Activated CD4-positive, alpha-beta memory T cell treated with anti-CD3 and anti-CD28 coated beads, Interleukin-2, amount 10 ng/mL, durations not matched to agents 7 days and 5 days (primary cell): ENCODE results near the gene TCEA2. TPM values are rescaled to one million over a fixed set of nuclear protein-coding genes. Genes with fewer than 3 reads are reported as not detected.

Experiments used
- CTCF ChIA-PET: fragments of 350-600 bp; sonication (Branson Sonifier 250); formaldehyde crosslinking; loops from one replicate; lab custom pipeline; 2021; ENCODE audit warnings: antibody characterized with exemption, inconsistent platforms; lab: Charles Lee
- POLR2A ChIA-PET: fragments of 350-600 bp; sonication (Branson Sonifier 250); formaldehyde crosslinking; loops from one replicate; lab custom pipeline; 2021; ENCODE audit warnings: antibody characterized with exemption; lab: Charles Lee
- DNase-seq: peaks from one replicate; pipeline ENCODE4 v3.0.0-alpha.2; 2020
- H3K27ac Mint-ChIP-seq: one replicate; pipeline ENCODE4 v1.8.0; 2021; ENCODE audit warnings: mild to moderate bottlenecking, mixed read lengths
- H3K27me3 Mint-ChIP-seq: one replicate; pipeline ENCODE4 v1.8.0; 2021; ENCODE audit warnings: mixed read lengths
- H3K36me3 Mint-ChIP-seq: one replicate; pipeline ENCODE4 v1.8.0; 2021; ENCODE audit warnings: low read depth, mixed read lengths
- H3K4me1 Mint-ChIP-seq: one replicate; pipeline ENCODE4 v1.8.0; 2021; ENCODE audit warnings: mixed read lengths
- H3K4me3 Mint-ChIP-seq: one replicate; pipeline ENCODE4 v1.8.0; 2021; ENCODE audit warnings: mild to moderate bottlenecking, mixed read lengths
- H3K9me3 Mint-ChIP-seq: one replicate; pipeline ENCODE4 v1.8.0; 2021; ENCODE audit warnings: mixed read lengths
- total RNA-seq, 2 experiments: library from RNA; stranded (reverse); gene quantifications; one replicate each; pipeline ENCODE4 v1.2.3, GENCODE V29; 2021

The TCEA2 gene
- total RNA-seq, 2 experiments from 2014 or later: 66.3 to 74.1 TPM

DNA sequence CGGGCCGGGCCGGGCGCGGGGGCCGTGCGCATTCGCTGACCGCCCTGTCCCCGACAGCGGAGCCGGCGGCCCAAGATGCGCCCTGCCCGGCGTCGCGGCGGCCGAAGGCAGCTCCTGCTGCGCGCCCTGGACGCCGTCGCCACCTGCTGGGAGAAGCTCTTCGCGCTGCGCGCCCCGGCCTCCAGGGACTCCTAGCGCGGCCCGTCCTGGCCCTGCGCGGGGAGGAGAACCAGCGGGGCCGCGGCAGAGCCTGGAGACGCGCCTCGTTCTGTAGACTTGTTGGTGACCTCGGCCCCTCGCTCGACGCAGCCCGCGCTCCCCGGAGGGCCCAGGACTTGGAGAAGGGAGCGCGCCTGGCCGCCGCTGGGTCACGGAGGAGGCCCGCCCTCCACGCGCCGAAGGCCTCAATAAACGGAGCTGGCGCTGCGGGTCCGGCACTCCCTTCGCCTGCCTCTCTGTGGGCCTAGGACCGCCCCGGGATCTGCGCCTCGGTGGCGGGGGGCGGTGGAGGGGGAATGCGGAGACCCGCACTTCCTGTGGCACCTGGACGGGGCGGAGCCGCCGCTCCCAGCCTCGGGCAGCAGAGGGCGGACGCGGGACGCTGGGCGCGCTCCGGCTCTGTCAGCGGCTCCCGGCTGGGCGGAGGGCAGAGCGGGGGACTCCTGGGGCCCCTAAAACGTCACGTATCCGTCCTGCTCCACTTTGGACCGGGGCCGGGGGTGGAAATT, 24.3 kb upstream of the TCEA2 start:
- ChIA-PET POLR2A (interaction anchor here (1.0 to 7.2 kb wide), 20 partner anchors 12 to 518 kb away, joined by 3 to 83 read pairs (median 5); partner anchors contain the start of genes LKAAEAR1, OPRL1, PPDPF and PRPF6), CTCF (interaction anchor here (0.6 to 6.8 kb wide), 32 partner anchors 8 to 518 kb away, joined by 3 to 117 read pairs (median 6); partner anchors contain the start of genes ARFRP1, LKAAEAR1, OPRL1 and PPDPF)
- Mint-ChIP-seq H3K4me3 (peak overlapping the region; percentile 68), H3K27me3 (peaks cover 5% of the 10 kb centered on the region), H3K9me3 (no peaks in the 10 kb centered on the region), H3K4me1 (peaks cover 68% of the 10 kb centered on the region), H3K27ac (peak overlapping the region; percentile 35), H3K36me3 (peaks cover 10% of the 10 kb centered on the region)
- DNase-seq: peak; percentile 84

DNA sequence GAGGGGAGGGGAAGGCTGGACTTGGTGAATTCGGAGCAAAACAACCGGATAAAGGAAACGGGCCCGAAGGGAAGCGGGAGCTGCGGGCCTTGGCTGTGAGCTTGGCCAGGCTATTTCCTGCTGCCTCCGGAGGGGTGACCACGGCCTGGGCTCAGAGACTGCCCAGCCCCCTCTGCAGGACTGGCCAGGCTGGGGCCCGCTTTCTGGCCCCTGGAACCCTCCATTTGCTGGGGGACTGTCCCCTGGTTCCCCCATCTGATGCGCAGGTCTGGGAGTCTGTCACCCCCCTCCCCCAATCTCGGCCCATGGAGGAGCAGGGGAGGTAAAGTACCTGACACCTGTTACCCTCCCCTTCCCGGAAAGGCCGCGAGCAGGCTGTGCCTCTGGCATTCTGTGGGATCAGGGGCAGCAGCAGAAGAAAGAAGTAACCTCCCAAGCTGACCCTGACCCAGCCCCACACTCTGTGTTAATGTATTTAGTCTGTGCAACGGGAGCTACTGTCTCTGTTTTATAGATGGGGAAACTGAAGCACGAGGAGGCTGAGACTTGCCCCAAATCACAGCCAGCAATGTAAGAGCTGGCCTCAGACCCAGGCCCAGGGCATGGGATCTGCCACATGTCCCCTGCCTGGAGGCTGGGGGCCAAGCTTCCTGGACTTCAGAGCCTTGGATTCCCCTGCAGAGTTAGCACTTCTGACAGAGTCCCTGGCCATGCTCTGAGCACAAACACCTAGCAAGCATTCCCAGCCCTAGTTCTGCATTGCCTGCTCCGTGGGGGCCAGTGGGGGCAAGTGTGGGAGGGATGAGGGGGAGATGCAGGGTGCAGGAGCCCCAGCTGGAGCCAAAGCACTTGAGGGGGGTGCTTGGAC, 23.5 kb upstream of the TCEA2 start:
- Mint-ChIP-seq H3K36me3 (peaks cover 2% of the 10 kb centered on the region), H3K27me3 (peaks cover 10% of the 10 kb centered on the region), H3K4me3 (peak overlapping the region; percentile 68), H3K4me1 (peaks cover 65% of the 10 kb centered on the region), H3K9me3 (no peaks in the 10 kb centered on the region), H3K27ac (peak overlapping the region; percentile 40)
- DNase-seq: no peak
- ChIA-PET POLR2A (interaction anchor here (1.0 to 7.2 kb wide), 17 partner anchors 11 to 519 kb away, joined by 3 to 83 read pairs (median 7); partner anchors contain the start of genes LKAAEAR1, OPRL1, PPDPF and PRPF6), CTCF (interaction anchor here (0.6 to 6.8 kb wide), 25 partner anchors 9 to 519 kb away, joined by 3 to 117 read pairs (median 6); partner anchors contain the start of genes ARFRP1, LKAAEAR1, OPRL1 and PPDPF)

DNA sequence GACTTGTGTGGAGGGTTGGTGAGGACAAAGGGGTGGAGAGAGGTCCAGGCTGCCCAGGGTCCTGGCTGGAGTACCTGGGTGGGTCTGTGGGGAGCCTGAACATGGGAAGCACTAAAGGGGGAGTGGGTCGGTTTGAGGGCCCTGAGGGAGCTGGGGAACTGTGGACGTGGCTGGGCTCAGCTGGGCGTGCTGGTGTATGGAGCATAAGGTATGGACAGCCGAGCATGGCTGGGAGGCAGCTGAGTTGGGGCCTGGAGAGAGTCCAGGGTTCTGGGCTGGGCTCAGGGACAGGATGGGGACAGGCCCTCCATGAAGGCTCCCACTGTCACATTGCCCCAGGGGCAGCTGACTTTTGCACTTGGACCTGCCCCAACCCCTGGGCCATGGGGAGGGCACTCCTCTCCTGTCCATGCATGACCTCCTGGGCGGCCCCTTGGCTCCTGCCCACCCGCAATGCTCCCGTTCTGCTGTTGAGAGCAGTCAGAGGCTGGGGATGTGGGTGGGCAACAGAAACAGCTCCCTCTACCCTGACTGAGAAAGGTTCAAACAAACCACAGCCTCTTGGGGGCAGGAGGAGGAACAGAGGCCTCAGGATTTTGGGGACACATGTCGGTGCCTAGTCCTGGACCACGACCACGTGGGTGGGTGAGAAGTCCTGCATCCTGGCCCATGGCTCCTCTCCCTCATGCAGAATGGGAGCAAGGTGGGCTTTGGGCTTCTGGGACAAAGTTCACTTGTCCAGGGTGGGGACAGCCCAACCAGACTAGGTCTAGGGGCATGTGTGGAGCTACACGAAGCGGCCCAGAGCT, 22.6 kb upstream of the TCEA2 start:
- no peaks in the 10 kb centered on the region for H3K9me3 Mint-ChIP-seq
- H3K4me1 Mint-ChIP-seq: peaks cover 59% of the 10 kb centered on the region

DNA sequence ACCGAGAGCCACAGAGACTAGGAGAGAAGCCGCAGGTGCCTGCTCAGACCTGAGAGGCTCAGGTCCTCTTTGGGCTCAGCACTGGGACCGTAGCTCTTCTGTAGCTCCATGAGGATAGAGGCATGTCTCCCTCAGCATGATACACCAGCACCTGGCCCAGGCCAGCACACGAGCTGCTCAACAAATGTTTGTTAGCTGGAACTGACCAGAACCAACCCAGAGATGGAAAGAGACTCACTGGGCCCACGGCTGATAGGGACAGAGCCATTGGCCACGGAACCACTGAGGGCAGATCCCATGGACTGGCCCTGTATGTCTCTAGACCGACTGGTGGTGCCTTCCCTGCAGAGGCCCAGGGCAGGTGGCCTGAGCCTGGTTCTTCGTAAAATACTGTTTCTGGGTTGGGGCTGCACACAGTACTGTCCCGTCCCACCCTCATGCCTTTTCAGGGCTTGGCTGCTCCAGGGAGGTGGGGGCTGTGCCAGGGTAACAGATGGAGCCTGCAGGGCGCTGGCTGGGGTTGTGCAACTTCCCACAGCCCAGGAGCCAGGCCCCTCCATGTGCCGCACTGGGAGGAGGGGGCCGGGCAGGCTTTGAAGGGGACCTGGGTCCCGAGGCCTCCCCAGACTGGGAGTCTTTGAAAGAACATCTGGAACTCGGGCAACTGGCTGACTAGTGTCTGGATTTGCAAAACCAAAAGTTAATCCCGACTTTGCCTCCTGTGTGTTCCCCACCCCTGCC, 21.8 kb upstream of the TCEA2 start:
- no peak for DNase-seq
- Mint-ChIP-seq H3K4me1 (peaks cover 53% of the 10 kb centered on the region), H3K27me3 (peaks cover 20% of the 10 kb centered on the region), H3K36me3 (no peaks in the 10 kb centered on the region), H3K27ac (no peak overlapping the region), H3K4me3 (peak overlapping the region; percentile 24), H3K9me3 (no peaks in the 10 kb centered on the region)
- ChIA-PET CTCF (interaction anchor here (0.8 to 6.8 kb wide), 6 partner anchors 13 to 60 kb away, joined by 3 to 117 read pairs (median 4); partner anchors contain the start of genes PRPF6, RGS19, SAMD10 and TCEA2), POLR2A (interaction anchor here (1.0 to 7.2 kb wide), 6 partner anchors 16 to 305 kb away, joined by 3 to 83 read pairs (median 4); partner anchors contain the start of genes LIME1, PRPF6, SAMD10 and UCKL1)

More for the DNA sequence above, 22.6 kb upstream of the TCEA2 start:
- H3K27ac Mint-ChIP-seq: no peak overlapping the region
- peaks cover under 1% of the 10 kb centered on the region for H3K36me3 Mint-ChIP-seq
- H3K27me3 Mint-ChIP-seq: peaks cover 15% of the 10 kb centered on the region
- no peak overlapping the region for H3K4me3 Mint-ChIP-seq
- ChIA-PET POLR2A (interaction anchor here (1.3 to 7.2 kb wide), 7 partner anchors 12 to 520 kb away, joined by 3 to 83 read pairs (median 10); partner anchors contain the start of genes PPDPF, PRPF6, SAMD10 and TPD52L2), CTCF (interaction anchor here (0.8 to 6.8 kb wide), 10 partner anchors 14 to 60 kb away, joined by 3 to 117 read pairs (median 6); partner anchors contain the start of genes LKAAEAR1, PRPF6, RGS19 and SAMD10)
- DNase-seq: no peak

DNA sequence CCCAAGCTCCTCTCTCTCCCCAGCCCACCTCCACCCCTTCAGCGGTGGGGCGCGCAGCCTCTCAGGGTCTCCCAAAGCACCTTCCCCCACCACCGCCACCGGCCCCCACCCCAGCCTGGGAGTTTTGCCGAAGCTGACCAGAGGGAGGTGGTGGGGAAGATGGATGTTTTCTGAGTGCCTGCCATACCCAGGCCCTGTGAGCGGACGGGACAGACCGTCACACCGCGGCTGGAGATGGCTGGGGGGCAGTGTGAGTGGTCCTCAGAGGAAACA, 21.3 kb upstream of the TCEA2 start:
- H3K4me3 Mint-ChIP-seq: peak overlapping the region; percentile 17
- H3K27me3 Mint-ChIP-seq: peaks cover 24% of the 10 kb centered on the region
- ChIA-PET POLR2A (interaction anchor here (1.0 to 7.2 kb wide), 5 partner anchors 16 to 306 kb away, joined by 3 to 83 read pairs (median 4); partner anchors contain the start of genes LIME1, PRPF6, SAMD10 and UCKL1), CTCF (interaction anchor here (0.8 to 6.8 kb wide), 5 partner anchors 13 to 61 kb away, joined by 3 to 117 read pairs (median 3); partner anchors contain the start of genes PRPF6, RGS19 and SAMD10)
- H3K36me3 Mint-ChIP-seq: no peaks in the 10 kb centered on the region
- no peak for DNase-seq
- no peaks in the 10 kb centered on the region for H3K9me3 Mint-ChIP-seq
- no peak overlapping the region for H3K27ac Mint-ChIP-seq
- H3K4me1 Mint-ChIP-seq: peaks cover 49% of the 10 kb centered on the region

DNA sequence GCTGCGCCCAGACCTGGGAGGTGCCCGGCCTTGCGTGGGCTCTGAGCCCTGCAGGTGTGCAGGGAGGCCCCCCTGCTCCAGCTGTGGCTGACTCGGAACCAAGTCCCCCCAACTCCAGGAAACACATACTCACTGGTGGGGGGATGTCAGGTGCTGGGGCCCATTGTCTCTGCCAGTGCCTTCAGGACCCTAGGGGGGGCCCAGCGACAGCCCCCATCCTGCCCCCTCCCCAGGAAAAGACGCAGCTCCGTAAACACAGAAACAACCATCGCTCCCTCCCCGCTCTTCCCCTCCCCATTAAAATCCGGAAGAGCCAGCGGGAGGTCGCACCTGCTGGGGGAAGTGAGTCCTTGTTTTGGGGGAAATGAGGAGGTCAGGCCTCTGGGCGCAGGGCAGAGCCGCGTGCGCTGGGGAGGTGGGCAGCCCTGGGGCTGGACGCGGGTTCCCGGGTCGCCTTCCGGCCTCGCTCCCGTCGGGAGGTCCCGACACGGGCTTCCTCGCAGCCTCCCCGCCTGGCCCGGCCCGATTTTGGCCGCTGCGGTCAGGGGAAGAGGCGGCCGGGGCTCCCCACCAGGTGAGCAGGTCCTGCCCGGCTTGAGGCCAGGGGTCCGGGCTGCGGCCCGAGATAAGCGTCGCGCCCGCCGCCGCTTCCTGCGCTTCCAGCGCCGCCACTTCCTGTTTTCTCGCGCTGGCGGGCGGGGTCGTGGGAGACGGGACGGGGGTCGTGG, 20.8 kb upstream of the TCEA2 start:
- no peak overlapping the region for H3K27ac Mint-ChIP-seq
- H3K27me3 Mint-ChIP-seq: peaks cover 29% of the 10 kb centered on the region
- peak overlapping the region; percentile 68 for H3K4me3 Mint-ChIP-seq
- H3K36me3 Mint-ChIP-seq: no peaks in the 10 kb centered on the region
- no peak for DNase-seq
- ChIA-PET CTCF (interaction anchor here (1.6 to 6.8 kb wide), 2 partner anchors 15 to 61 kb away, joined by 5 to 117 read pairs; partner anchors contain the start of genes PRPF6 and SAMD10), POLR2A (interaction anchor here (1.0 to 7.2 kb wide), 4 partner anchors 15 to 306 kb away, joined by 3 to 83 read pairs (median 4); partner anchors contain the start of genes LIME1, PRPF6 and SAMD10)
- H3K9me3 Mint-ChIP-seq: no peaks in the 10 kb centered on the region
- H3K4me1 Mint-ChIP-seq: peaks cover 44% of the 10 kb centered on the region

DNA sequence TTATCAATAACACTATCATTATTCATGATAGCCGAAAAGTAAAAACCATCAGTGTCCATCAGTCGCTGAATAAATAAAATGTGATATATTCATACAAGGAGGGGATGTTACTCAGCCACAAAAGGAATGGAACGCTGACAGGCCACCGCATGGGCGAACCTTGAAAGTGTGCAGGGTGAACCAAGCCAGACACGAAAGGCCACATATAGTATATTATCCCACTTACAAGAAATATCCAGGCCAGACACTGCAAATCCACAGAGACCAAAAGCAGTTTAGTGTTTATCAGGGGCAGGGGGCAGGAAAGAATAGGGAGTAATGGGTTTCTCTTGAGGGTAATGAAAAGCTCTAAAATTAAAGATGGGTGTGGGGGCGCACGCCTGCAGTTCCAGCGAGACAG, 19.2 kb upstream of the TCEA2 start:
- ChIA-PET POLR2A (interaction anchor here (0.6 to 1.8 kb wide), 2 partner anchors 10 to 294 kb away, joined by 3 to 6 read pairs; no protein-coding TSS in a partner anchor), CTCF (interaction anchor here (0.6 to 1.3 kb wide), 4 partner anchors 10 to 63 kb away, joined by 3 to 4 read pairs (median 3); partner anchors contain the start of gene PRPF6)
- Mint-ChIP-seq H3K27ac (peak overlapping the region; percentile 23), H3K4me1 (peaks cover 38% of the 10 kb centered on the region), H3K9me3 (no peaks in the 10 kb centered on the region), H3K27me3 (peaks cover 37% of the 10 kb centered on the region), H3K36me3 (no peaks in the 10 kb centered on the region), H3K4me3 (no peak overlapping the region)
- DNase-seq: no peak

DNA sequence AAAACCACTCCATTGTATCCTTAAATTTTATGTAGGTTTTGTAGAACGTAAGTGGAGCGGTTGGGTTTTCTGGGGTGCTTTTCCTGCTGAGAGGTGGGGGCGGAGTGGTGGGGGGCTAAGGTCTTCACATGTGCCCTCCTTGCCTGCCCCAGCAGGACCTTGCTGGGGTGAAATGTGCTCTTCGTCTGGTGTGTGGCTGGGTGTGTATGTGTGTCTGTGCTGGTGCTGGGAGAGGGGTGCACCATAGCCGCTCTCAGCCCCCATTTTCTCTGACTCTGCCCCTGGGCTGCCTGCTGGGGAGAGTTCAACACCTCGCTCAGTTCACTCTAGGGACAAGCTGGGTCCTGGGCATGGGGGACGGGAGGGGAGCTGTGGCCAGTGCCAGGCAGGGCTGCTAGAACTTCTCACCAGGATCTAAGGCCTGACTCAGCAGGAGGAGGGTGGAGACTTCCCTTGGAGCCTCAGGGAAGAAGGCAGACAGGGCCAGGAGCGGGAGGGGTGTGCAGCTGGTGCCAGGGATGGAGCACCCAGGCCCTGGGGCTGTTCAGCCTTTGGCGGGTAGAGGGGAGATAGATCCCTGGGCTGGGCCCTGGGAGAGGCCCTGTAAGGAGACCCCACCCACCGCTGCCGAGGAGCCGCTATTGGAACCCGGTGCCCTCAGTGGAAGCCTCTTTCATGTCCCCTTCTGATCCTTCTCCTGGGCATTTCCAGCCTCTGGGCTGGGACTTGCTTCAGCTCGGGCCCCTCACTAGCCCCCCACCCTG, 18.3 kb upstream of the TCEA2 start:
- Mint-ChIP-seq H3K27me3 (peaks cover 39% of the 10 kb centered on the region), H3K4me3 (no peak overlapping the region), H3K4me1 (peaks cover 34% of the 10 kb centered on the region), H3K27ac (no peak overlapping the region), H3K9me3 (no peaks in the 10 kb centered on the region), H3K36me3 (no peaks in the 10 kb centered on the region)
- POLR2A ChIA-PET: interaction anchor here (1.8 kb wide), 1 partner anchor 9 kb away, joined by 6 read pairs; no protein-coding TSS in a partner anchor
- DNase-seq: no peak
- CTCF ChIA-PET: interaction anchor here (0.9 to 1.3 kb wide), 3 partner anchors 13 to 64 kb away, joined by 3 to 4 read pairs (median 3); partner anchors contain the start of gene PRPF6

DNA sequence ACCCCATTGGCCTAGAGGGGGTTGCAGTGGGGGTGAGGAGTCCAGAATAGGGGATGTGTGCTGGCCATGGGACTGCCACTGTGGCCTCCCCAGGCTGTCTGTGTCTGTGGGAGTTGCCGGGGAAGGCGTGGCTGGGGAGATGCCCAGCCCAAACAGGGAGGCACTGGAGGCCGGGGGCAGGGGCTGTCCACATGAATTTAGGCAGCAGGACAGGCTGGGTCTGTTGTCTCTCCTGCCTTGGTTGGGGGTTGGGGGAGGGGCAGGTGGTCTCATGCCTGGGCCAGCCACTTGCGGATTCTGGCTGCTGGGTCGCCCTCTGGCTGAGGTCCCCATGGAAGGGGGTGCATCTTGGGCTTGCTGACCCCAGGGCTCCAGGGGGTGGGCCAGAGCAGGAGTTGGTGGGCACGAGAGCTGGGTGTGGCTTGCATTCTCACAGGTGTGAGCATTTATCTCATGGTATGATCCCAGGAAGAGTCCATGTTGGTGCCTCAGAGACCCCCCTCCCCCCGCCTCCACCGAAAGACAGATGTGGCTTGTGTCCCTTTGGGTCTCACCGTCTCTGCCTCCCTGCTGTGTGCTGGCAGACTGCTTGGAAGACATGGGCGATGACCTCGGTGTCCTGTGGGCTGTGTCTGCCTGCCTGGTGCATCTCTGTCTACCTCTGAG, 17.5 kb upstream of the TCEA2 start:
- no peaks in the 10 kb centered on the region for H3K9me3 Mint-ChIP-seq
- H3K4me1 Mint-ChIP-seq: peaks cover 27% of the 10 kb centered on the region
- CTCF ChIA-PET: interaction anchor here (1.3 kb wide), 1 partner anchor 16 kb away, joined by 3 read pairs; no protein-coding TSS in a partner anchor
- no peaks in the 10 kb centered on the region for H3K36me3 Mint-ChIP-seq
- H3K27me3 Mint-ChIP-seq: peaks cover 44% of the 10 kb centered on the region
- no peak overlapping the region for H3K27ac Mint-ChIP-seq
- H3K4me3 Mint-ChIP-seq: no peak overlapping the region
- no peak for DNase-seq
- POLR2A ChIA-PET: interaction anchor here (1.8 kb wide), 1 partner anchor 8 kb away, joined by 6 read pairs; no protein-coding TSS in a partner anchor
